ENCODE data around the gene DHCR24. TPM values are rescaled to one million over a fixed set of nuclear protein-coding genes. Genes with fewer than 3 reads are reported as not detected.

DHCR24 gene
- total and polyA plus RNA-seq, 2 of the 13 experiments (the other 11 are each of a cell fraction or from before 2014, with no cell fraction given) = 374 to 448 TPM

GRCh38 chr1:54886724-54887664 lies at the start of gene DHCR24 (continued):
- TF ChIP-seq DBP (CRISPR knock-in tag; IDR thresholded peaks at IDR 0.05; ENCODE audit: not compliant biosample characterization) = no peak
- TF ChIP-seq RBFOX2 (IDR thresholded peaks at IDR 0.05; ENCODE audit: low read depth, low read length) = peak; percentile 97
- no peak for TF ChIP-seq DZIP1 (CRISPR knock-in tag; IDR thresholded peaks at IDR 0.05)
- no peak for TF ChIP-seq FOXP4 (CRISPR knock-in tag; IDR thresholded peaks at IDR 0.05)
- peak; percentile 90; the same call in 1 of the 2 replicates for TF ChIP-seq ZNF333 (CRISPR knock-in tag; IDR thresholded peaks at IDR 0.05; ENCODE audit: borderline replicate concordance)
- no peak for TF ChIP-seq NCOA5 (CRISPR knock-in tag; IDR thresholded peaks at IDR 0.05)
- TF ChIP-seq SYNCRIP (IDR thresholded peaks at IDR 0.05; ENCODE audit: insufficient read depth, low read depth, low read length) = no peak
- peak; percentile 92 for TF ChIP-seq NFYB (CRISPR knock-in tag; IDR thresholded peaks at IDR 0.05)
- peak; percentile 67; the same call in 1 of the 2 replicates for TF ChIP-seq RFXAP (CRISPR knock-in tag; IDR thresholded peaks at IDR 0.05; ENCODE audit: borderline replicate concordance)
- no peak for TF ChIP-seq DNMT3B (CRISPR knock-in tag; conservative IDR thresholded peaks at IDR 0.05)
- no peak for TF ChIP-seq PLRG1 (conservative IDR thresholded peaks at IDR 0.05)
- TF ChIP-seq ZNF343 (CRISPR knock-in tag; IDR thresholded peaks at IDR 0.05) = no peak
- TF ChIP-seq AFF4 (CRISPR knock-in tag; IDR thresholded peaks at IDR 0.05) = peak; percentile 40; the same call in 1 of the 2 replicates
- TF ChIP-seq HNF1B (CRISPR knock-in tag; IDR thresholded peaks at IDR 0.05) = no peak
- 0 out of 2 replicates have a peak, but pooled peaks have one; percentile 61 for TF ChIP-seq SALL2 (CRISPR knock-in tag; IDR thresholded peaks at IDR 0.05)
- TF ChIP-seq ZNF773 (CRISPR knock-in tag; IDR thresholded peaks at IDR 0.05; ENCODE audit: borderline replicate concordance) = no peak; the same call in 1 of the 2 replicates

Data from HepG2 (cell line).